Nephron progenitor cell (in vitro differentiated cells): ENCODE measurements around the gene TLL1.

ENCODE experiments used
- DNase-seq: peaks from one replicate; pipeline ENCODE4 v3.0.0; 2021
- H3K27ac Mint-ChIP-seq: 2 replicates; pipeline ENCODE4 v1.8.0; 2021; ENCODE audit warnings: mild to moderate bottlenecking, moderate library complexity, mixed read lengths
- H3K27me3 Mint-ChIP-seq: 2 replicates; pipeline ENCODE4 v1.8.0; 2021; ENCODE audit warnings: mild to moderate bottlenecking, low read depth, mixed read lengths; ENCODE audit not compliant: poor library complexity
- H3K36me3 Mint-ChIP-seq: 2 replicates; pipeline ENCODE4 v1.8.0; 2021; ENCODE audit warnings: low read depth, mixed read lengths
- H3K4me1 Mint-ChIP-seq: 2 replicates; pipeline ENCODE4 v1.8.0; 2021; ENCODE audit warnings: mixed read lengths
- H3K4me3 Mint-ChIP-seq: 2 replicates; pipeline ENCODE4 v1.8.0; 2021; ENCODE audit warnings: mild to moderate bottlenecking, moderate library complexity, mixed read lengths
- H3K9me3 Mint-ChIP-seq: 2 replicates; pipeline ENCODE4 v1.8.0; 2021; ENCODE audit warnings: mild to moderate bottlenecking, moderate library complexity, mixed read lengths
- CTCF ChIP-seq: fragments of 200-600 bp; sonication (generic); IDR thresholded peaks from 2 replicates; pipeline ENCODE4 v1.5.0; 2021; ENCODE audit warnings: antibody characterized with exemption

TLL1 gene

DNA sequence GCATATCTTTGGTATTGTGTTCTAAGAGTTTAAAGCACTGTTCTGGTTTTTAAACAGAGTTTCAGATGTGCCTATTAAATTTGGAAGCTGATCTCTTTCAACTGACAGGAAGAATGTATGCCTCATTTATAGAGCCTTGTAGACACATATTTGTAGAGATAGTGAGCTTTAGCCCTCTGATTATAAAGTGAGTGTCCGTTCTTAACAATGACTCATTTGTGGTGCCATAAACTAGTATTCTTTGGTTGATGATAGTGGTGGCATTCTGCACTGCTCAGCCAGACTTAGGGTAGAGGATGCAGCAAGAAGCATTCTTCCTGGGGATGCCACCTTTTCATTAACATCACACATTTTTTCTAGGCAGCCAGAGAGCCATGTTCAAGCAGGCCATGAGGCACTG is 121.7 kb downstream of the TLL1 start:
- Mint-ChIP-seq H3K9me3 (no peaks in the 10 kb centered on the region), H3K4me1 (no peaks in the 10 kb centered on the region), H3K27me3 (no peaks in the 10 kb centered on the region), H3K36me3 (no peaks in the 10 kb centered on the region), H3K27ac (no peak overlapping the region), H3K4me3 (no peak overlapping the region)
- TF ChIP-seq CTCF, result no peak
- no peak for DNase-seq

DNA sequence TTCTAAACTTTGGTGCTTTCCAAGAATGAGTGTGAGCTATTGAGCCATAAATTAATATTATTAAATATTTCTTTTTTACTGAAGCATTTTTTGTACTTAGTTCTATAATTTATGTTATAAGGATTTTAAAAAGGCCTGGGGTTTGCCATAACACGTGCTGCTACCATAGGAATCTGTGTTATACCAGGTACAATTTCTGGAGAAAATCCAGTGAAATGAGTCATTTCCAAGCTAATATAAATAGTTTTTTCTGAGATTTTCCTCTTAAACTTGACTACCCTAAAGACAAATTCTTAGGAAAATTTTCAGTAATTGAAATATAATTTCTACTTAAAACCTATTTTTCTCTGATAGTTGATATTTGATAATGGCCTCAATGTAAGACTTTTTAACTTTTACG is 130.8 kb downstream of the TLL1 start:
- Mint-ChIP-seq H3K4me1 (no peaks in the 10 kb centered on the region), H3K36me3 (no peaks in the 10 kb centered on the region), H3K9me3 (no peaks in the 10 kb centered on the region), H3K4me3 (no peak overlapping the region), H3K27ac (no peak overlapping the region), H3K27me3 (no peaks in the 10 kb centered on the region)
- DNase-seq, result no peak
- TF ChIP-seq CTCF, result no peak

DNA sequence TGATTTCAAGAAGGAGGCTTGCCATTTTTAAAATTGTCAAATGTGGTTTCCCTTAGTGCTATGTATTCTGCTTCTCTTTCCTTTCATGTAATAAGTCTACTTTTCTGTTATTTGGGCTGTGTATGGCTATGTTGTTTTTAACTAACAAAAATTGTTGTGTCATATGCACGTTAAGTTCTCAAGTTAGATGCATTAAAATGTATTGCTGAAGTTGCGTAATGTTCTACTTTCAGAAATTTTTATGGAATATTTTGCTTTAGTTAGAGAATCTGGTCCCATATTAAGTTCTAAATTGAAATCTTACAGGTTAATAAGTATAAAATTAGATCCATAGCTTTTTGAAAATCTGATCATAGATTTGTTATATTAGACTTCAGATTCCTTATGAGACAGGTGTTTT is 133.2 kb downstream of the TLL1 start:
- Mint-ChIP-seq H3K4me1 (no peaks in the 10 kb centered on the region), H3K9me3 (peaks cover 4% of the 10 kb centered on the region), H3K4me3 (no peak overlapping the region), H3K36me3 (no peaks in the 10 kb centered on the region), H3K27ac (no peak overlapping the region), H3K27me3 (no peaks in the 10 kb centered on the region)
- TF ChIP-seq CTCF, result no peak
- no peak for DNase-seq

DNA sequence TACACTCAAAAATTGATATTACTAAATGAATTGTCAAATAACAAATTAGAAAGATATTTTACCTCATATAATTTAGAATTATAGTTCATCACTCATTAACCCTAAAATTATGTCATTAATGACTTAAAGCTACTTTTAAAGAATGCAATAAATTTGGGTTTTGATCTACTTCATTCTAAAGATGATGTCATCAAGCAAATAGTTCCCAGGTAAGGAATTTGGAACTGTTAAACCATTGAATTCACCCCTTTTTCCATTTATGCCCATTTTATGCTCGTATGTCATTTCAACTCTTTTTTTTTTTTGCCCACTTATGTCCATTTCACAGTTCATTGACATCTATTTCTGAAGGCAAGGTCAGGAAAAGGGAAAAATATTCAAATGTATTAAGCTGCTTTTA is 135.5 kb downstream of the TLL1 start:
- no peak overlapping the region for H3K27ac Mint-ChIP-seq
- no peak for DNase-seq
- no peak overlapping the region for H3K4me3 Mint-ChIP-seq
- TF ChIP-seq CTCF, result no peak
- peaks cover 7% of the 10 kb centered on the region for H3K9me3 Mint-ChIP-seq
- no peaks in the 10 kb centered on the region for H3K36me3 Mint-ChIP-seq
- H3K4me1 Mint-ChIP-seq, result no peaks in the 10 kb centered on the region
- no peaks in the 10 kb centered on the region for H3K27me3 Mint-ChIP-seq

DNA sequence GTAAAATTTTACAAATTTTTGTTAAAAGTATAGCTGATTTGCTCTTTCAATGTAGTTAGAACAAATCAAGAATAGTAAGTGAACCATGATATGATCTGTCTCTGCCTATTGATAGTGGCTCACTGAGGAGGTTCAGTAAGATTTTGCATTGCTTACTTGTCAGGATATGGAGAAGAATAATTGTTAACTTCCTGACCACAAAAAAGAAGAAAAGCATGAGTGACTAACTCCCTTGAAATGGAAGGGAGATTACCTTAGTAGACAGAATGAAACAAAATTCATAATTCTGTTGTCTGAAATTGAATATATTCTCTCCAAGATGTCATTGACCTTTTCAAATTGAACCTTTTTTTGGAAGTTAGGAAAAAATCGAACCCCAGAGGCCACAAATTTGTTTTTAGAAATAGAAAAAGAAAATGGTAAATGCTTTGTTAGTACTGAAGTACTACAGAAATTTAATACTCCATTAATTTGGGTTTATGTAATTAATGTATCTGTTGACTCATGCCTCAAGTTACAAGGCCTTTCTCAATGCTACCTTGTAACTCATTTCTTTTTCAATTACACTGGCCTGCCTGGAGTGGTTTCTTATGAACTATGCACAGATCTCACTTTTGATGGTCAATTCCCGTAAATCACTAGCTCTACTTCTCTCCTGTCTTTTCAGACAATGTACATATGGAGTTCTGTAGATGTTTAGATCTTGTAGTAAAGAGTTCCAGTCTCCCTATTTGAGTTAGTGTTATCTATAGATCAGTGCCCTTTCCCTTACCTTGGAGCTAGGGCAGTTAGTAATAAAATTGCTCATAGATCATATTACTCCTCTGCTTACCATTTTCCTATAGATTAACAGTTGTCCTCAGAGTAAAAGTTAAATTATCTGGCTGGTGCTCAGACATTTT is 139.3 kb downstream of the TLL1 start:
- Mint-ChIP-seq H3K27me3 (no peaks in the 10 kb centered on the region), H3K9me3 (peaks cover 7% of the 10 kb centered on the region), H3K4me1 (no peaks in the 10 kb centered on the region)

More for the DNA sequence above, 139.3 kb downstream of the TLL1 start:
- H3K27ac Mint-ChIP-seq, result no peak overlapping the region
- DNase-seq, result no peak
- H3K4me3 Mint-ChIP-seq, result no peak overlapping the region
- no peaks in the 10 kb centered on the region for H3K36me3 Mint-ChIP-seq
- no peak for TF ChIP-seq CTCF
